Suppressor macrophage treated with lipopolysaccharide for 1 hour (primary cell): ENCODE results near the gene ALG2.

ENCODE experiments used
- DNase-seq, 3 donors: peaks; one replicate each; pipeline ENCODE4 v3.0.0-alpha.2; 2020 to 2022

ALG2 gene

DNA sequence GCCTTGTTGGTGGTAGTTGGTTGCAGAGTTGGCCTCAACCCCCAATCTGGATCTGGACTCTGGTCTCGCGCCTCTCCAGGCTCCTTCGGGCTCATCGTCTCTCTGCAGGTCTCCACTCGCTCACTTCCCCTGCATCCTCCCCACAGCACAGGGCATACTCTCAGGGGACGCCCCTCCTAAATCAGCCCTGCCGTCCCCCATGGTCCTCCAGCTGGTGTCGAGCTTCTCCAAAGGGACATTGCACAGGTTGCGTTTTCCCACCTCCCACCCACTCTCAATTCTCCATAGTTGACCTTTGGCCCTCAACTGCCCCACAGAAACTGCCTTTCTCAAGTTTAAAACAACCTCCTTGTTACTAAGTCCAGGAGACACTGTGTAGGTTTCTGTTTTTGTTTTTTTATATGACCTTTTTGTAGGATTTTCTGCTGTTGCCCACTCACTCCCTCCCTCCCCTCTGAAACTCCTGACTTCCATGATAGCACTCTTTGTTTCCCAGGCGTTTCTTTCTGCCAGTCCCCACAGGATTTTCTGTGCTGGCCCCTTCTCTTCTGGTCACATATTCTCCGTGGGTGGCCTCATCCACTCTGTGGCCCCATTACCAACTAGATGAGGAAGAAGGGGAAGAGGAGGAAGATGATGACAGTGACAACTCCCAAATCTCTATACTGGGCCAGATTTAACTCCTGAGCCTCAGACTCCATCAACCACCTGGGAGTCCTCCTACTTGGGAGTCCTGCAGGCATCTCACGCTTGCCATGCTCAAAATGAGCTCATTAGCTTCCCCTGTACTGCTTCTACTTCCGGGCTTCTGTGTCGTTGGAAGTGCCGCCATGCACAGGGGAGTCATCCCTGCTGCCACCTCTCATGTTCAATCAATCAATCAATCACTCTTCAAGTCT, 50.3 kb downstream of the ALG2 start:
- DNase-seq, result no peak

DNA sequence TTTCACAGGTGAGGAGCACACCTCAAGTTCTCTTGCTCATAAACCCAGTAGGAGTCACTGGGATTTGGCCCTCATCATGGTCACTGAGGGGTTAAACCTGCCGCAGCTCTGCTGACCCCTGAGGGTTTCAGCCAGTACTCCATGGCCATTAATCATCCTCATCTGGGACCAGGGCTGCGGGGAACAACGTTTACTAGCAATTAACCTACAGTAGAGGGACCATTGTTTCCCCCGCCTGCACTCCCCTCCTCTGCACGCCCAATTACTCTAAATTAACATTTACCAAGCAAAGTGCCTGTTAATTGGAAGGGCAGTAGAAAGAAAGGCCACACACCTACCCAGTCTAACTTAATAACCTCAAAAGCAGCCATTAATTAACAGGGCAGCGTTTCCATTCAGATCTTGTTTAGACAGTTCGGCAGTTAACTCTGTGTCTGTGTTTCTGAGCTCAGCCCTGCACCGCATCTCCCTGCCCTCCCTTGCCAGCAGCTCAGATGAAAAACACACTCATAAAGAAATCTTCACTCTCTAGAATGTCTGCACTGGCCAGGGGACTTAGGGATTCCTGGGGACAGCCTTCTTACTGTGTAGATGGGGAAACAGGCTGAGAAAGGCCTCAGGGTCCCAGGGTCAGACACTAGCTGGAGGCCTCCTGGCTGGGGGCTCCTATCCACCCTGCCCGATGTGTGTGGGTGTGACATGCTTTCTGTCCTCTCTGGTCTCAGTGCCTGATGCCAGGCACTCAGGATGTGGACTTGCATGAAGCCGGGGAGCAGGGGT, 51.6 kb downstream of the ALG2 start:
- no peak for DNase-seq

DNA sequence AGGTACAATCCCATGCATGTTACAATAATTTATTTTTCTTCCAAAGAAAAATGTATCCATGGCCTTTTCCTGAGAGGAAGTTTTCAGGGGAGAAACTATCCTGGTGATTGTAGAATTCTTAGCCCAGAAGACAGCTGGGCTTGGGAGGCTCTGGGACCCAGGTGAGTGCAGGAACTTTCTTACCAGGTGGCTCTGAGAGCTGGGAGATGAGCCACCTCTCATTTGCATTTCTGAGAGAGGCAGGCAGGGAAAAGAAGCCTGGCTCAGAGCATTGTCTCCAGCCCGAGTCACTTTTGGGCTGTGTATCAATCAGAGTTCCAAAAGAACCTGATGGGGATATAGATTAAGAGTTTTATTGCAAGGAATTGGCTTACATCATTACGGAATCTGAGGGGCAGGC, 52.7 kb downstream of the ALG2 start:
- no peak for DNase-seq

DNA sequence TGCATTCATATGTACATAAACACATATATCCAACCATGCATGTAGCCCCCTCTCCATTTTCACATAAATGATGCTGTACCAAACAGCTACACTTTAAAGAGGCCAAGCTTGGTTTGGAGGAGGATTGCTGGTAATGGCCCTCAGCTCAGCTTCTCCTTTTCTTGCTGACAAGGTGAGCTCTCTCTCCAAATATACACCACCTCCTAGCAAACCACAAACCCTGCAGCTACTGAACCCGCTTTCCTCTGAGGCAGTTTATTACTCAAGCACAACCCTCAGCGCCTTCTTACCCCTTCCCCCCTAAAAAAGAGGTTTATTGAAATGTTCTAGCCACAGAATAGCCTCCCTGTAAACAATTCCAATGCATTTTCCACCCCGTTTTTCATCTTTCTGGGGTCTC, 54.0 kb downstream of the ALG2 start:
- no peak for DNase-seq

DNA sequence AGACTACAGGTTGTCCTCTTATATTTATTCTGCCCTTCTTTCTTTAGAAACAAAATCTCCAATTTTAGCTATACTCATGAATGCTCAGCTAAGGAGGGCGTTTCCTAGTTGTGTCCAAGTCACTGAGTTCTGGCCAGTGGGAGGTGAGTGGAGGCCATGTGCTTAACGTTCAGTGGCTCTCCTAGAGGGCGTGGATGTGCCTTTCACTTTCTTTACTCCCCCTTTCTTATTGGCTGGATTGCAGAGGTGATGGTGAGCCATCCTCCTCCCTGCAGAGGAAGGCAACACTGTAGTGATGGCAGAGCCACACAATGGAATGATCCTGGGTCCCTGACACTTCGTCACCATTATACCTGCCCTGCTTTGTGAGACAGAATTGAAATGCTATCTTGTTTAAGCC, 54.6 kb downstream of the ALG2 start:
- DNase-seq, result no peak
